NK-92 (cell line): ENCODE results near the gene TRIP11.

ENCODE experiments used
- DNase-seq: peaks from one replicate; lab custom pipeline; 2025; ENCODE audit not compliant: unreplicated experiment; lab: John Stamatoyannopoulos, UW

Gene TRIP11

DNA sequence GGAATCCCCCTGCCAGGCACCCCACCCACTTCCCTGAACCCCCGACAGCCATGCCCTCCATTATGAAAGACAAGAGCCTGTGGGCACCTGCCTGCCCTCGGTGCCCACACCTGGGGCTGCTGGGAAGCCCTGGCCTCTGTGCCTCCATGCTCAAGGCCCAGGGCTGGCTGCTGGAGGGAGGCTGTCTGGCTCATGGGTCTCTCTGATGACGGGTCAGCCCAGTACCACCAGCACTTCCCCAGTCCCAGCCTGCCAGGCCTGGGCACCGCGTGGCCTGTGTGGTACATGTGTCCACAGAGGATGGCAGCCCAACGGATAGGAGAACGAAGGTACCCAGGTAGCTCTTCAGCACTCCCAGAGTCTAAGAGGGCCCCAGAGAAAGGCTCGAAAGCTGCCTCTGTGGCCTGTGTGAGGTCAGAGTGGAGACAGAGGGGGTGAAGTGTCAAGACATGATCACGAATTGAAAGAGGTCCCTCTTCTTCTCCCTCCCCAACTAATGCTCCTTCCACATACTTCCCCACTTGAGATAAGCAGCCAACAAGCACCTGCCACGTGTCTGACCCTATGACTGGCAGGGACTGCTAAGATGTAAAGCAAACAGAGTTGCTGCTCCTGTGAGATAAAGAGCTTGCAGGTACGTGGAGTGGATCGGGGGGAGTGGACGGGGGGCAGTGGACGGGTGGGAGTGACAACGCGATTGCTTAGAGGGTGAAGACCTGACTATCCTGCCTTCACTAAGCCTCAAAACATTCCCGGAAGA is 113.5 kb downstream of the TRIP11 start:
- no peak for DNase-seq

DNA sequence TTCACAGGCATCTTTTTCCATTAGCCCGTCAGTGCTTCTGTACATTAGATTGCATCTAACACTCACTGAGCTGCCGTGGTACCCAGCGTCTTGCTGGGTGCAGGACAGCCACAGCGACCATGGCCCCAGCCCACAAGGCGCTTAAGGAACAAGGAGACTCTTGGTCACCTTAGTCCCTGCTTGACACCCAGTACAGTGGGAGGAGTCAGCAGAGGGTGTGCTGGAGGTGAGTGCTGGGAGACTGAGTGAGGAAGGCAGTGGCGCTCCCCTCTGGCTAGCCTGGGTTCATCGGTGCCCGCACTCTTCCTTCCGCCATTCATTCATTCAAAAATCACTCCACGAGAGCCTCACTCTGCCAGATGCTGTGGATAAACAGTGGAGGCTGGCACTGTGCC is 114.1 kb downstream of the TRIP11 start:
- no peak for DNase-seq

DNA sequence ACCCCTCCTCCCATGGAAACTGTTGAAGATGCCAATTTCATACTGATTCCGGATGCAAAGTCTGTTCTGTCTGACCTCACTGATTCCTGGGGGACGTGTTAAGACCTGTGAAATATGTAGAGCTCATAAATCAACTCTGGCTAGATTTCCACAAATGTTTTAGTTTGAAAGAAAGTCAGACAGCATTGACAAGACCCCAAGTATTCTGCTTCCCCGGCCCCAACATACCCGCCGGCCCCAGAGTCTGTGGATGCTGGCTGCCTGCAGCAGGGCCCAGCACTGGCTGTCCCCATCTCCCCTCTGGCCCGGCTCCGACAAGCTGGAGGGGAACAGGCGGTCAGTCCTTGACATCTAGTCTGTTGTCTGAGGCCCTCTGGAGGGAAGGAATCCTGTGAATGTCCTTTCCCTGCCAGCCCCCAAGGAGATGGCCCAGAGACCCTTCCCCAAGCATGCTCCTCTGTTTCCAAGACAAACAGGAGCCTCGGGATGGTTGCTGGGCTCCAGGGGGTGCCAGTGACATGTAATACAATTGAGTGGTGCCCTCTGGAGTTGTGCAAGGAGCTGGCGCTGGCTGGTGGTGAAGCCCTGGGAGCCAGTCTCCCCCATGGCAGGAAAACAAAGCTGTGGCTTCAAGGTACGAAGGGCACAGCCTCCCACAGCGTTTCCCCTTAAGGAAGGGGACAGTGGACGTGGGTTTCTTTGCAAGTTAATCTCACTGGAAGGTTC is 114.7 kb downstream of the TRIP11 start:
- DNase-seq = no peak

DNA sequence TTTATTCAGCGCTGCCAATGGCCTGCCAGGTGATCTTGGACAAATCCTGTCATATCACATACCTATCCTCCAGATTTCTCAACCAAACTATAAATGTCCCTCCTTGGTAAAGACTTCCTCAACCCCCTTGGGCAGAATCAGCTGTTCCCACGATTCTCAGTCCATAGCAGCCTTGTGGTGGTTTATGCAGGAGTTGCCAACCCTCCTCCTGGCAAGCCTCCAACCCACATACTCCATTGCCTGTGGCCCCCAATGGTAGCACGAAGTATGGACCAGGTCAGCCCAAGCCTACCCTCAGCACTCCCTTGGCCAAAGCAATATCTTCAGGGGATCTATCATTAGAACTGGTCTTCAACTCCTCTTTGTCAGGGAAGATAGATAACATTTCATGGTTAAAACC is 119.3 kb downstream of the TRIP11 start:
- DNase-seq = no peak

DNA sequence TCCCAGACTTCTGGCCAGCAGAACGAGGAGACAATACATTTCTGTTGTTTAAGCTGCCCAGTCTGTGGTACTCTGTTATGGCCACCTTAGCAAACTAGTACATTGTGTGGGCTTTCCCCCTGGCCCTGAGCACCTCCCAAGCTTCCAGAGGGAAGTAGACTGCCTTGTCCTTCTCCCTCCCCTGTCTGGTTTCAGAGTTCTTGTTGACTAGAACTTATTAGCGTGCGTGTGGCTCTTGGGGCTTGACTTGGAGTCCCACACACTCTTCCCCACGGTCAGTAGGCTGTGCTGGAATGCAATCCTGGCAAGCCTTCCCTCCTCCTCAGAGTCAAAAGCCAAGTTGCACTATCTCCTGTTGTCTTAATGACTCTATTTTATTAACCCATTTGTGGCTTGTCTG is 120.0 kb downstream of the TRIP11 start:
- DNase-seq = no peak

DNA sequence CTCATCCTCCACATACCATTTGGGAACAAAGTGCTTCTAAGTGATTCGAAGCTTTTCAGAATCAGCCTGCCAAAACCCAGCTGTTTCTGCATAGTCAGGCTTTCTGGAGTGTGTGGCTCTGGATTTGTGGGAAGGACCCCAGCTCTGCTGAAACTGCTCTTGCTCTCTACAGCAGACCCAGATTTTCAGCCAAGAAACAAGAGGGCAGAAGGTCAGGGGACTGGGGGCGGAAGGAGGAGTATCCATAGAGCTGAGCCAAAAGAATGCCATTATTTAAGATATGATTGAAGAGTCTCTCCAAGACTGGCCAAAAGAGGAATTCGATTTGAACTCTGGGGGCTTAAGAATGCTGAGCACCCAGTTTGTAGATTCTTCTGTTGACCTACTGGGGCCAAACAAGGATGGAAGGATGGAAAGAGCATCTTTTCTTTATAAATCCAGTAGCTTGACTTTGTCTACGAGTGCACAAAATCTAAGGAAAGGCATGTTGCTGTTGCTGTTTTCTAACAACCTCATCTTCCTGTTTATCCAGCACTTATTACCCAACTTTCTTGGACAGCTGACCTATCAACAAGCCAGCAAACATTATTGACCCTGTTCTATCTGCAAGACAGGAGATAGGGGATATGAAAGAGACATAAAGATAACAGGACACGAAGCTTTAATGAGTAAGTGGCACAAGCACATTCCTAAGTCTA is 121.5 kb downstream of the TRIP11 start:
- no peak for DNase-seq
